Myocyte (in vitro differentiated cells): ENCODE results near the gene SLC66A2. TPM values are rescaled to one million over a fixed set of nuclear protein-coding genes. Genes with fewer than 3 reads are reported as not detected.
A peak's percentile ranks its signal among the peaks of the same experiment; 100 is the strongest.

Experiments
- DNase-seq: peaks from one replicate; pipeline ENCODE4 v3.0.0-alpha.2; 2012; ENCODE audit warnings: low read depth
- total RNA-seq: library from RNA; depleted of rRNA; stranded (reverse); fragments of >200 nt; gene quantifications from 2 replicates; pipeline ENCODE4 v1.2.3, GENCODE V29; 2014

The SLC66A2 gene
- total RNA-seq, 1 donor from 2014 or later: 51.4 TPM

DNA sequence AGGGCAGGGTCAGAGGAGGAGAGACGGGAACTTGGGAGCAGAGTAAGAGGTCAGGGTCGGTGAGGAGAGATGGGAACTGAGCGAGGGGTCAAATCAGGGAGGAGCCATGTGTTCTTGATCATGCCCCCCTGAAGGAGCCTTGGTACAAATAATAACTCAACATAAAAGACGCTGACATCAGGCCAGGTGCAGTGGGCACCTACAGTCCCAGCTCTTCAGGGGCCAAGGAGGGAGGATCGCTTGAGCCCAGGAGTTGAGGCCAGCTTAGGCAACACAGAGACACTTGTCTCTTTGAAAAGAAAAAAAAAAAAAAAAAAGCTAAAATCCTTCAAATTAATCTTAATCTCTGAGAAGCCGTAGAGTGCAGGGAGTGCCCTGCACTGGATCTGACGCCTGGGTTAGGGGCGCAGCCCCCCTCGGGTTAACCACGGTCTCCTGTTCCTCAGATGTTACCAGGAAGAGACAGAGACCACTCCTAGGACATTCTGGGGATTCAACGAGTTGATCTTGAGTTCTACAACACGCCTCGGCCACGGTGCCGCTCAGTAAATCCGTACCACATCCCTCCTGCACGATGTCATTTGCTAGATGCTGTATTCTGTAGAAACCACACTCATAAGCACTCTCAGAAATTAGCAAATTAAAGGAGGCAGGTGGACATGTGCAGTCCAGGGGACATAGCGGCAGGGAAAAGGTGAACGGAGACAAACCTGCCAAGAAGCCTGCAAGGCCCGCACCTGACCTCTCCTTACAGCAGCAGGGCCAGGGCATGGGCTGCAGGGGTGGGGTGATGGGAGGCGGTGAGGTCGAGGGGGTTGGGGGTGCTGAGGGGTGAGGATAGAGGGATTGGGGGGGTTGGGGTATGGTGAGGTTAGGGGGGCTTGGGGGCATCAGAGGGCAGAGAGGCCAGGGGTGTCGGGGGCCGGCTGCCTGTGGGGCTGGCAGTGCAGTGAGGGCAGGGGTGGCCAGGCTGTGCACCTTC lies 29.2 kb downstream of the SLC66A2 start:
- no peak for DNase-seq

DNA sequence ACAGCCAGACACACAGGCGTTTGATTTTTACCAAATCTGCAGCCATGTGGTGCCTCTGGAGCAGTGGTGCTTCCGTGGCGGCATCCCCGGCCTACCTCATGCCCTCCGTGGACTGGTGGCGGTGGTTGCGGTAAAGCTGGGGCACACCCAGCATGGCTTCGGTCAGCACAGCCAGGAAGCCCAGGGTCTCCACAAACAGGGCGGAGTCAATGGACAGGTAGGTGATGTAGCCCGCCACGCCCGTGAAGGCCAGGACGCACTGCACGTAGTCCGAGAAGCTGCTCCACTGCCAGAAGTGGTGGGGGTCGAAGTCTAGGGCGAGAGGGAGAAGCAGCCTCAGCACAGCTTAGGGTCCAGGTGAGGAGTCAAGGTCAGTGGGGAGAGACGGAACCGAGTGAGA lies 32.4 kb downstream of the SLC66A2 start:
- DNase-seq: no peak

DNA sequence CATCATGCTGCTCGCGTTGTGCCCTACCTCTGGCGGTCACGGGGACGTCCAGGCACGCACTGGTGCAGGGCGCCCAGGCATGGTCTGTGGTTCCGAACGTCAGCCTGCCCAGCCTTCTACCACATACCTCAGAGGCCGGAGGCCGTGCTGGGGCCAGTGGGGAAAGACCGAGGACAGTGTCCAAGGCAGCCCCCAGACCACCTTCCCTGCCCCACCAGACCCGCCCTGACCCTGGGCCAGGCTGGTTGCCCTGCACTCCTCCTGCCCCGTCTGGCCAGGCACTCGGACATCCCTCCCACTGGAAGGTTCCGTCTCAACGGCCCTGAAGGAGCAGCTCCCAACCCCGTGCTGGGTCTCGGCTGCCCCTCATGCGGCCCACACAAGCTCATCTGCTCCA lies 32.8 kb downstream of the SLC66A2 start:
- DNase-seq: no peak

DNA sequence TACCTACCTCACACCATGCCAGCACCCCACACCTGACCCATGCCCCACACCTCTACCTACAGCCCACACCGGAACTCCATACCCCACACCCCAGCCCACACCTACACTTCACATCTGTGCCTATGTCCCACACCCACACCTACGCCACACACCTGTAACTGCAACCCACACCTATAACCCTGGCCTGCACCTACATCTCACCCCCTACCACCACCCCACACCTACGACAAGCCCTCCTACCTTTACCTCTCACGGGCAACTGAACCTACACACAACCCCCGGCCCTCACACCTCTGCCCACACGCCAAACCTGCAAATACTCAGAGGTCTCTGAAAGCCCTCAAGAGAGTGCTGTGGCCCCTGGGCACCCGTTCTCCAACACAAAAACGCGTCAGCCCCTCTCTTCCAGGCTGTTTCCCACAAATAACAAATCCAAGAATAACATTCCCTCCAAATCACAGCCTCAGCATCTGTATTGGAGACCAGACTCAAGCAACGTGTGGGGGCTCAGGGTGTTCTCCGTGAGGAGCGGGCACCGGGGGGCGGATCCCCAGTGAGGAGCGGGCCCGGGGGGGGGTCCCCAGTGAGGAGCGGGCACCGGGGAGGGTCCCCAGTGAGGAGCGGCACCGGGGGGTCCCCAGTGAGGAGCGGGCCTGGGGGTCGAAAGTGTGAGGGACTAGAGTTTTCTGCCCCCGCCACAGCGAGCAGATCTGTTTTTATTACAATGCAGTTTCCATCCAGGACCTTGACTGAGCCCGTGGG lies 33.4 kb downstream of the SLC66A2 start:
- DNase-seq: no peak

DNA sequence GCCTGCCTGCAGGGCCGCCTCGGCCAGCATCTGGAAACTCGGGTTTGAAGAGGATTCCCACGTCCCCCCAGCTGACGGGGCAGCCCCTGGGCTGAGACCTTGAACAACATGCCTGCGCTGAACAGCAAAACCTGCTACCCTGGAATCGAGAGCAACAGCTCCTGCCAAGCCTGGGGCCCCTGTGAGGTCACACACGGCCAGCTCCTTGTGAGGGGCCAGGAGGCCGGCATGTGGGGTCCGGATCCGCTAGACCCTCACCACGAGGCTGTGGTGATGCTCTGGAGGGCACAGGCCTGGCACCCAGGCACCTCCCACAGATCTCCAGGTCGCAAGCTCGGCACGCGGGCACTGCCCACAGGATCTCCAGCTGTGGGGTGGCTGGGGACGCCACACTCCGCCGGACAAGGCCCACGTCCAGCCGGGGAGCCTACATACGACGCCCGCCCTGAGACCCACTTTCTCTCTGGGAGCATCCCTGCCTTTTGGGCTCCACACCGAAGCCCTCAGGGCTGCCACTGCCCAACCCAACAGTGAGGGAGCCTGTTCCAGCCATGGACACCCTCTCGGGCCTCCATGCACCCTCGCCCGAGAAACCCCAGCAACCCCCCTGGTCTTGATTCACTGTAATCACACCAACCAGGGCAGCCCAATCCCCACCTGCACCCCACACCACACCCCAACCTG lies 34.1 kb downstream of the SLC66A2 start:
- no peak for DNase-seq

DNA sequence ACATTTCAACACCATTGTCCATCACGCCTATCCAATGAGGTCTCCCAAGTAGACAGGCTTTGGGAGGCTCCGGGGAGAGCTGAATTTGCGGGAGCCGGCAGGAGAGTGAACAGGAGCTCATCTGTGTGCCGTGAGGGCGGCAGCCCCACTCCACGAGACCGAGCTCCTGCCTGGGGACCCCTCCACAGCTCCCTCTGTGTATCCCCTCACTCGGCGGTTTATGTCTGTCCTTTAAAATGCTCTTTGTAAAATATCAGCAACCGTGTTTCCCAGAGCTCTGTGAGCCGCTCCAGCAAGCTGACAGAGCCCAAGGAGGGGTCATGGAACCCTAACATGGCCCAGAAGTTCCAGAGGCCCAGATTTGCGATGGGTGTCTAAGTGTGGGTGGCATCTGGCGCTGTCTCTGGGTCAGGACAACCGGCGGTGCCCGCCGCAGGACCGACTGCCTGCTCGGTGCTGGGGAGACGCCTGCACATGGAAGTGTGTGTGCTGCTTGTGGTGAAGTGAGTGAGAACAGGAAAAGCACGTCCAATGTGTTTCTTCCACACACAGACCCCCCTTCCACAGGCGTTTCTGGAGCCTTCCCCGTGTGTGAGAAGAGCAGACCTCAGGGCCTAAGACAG lies 34.8 kb downstream of the SLC66A2 start:
- DNase-seq: no peak

DNA sequence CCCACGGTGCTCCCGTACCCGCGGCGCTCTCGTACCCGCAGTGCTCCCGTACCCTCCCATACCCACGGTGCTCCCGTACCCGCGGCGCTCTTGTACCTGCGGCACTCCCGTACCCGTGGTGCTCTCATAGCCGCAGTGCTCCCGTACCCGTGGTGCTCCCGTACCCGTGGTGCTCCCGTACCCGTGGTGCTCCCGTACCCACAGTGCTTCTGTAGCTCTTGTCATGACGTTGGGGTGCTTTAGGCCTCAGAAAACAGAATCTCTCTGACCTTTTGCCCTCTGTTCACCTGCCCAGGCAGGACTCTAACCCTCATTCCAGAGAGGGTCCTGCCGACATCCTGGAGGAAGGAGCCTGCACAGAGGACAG lies 35.3 kb downstream of the SLC66A2 start:
- DNase-seq: no peak

DNA sequence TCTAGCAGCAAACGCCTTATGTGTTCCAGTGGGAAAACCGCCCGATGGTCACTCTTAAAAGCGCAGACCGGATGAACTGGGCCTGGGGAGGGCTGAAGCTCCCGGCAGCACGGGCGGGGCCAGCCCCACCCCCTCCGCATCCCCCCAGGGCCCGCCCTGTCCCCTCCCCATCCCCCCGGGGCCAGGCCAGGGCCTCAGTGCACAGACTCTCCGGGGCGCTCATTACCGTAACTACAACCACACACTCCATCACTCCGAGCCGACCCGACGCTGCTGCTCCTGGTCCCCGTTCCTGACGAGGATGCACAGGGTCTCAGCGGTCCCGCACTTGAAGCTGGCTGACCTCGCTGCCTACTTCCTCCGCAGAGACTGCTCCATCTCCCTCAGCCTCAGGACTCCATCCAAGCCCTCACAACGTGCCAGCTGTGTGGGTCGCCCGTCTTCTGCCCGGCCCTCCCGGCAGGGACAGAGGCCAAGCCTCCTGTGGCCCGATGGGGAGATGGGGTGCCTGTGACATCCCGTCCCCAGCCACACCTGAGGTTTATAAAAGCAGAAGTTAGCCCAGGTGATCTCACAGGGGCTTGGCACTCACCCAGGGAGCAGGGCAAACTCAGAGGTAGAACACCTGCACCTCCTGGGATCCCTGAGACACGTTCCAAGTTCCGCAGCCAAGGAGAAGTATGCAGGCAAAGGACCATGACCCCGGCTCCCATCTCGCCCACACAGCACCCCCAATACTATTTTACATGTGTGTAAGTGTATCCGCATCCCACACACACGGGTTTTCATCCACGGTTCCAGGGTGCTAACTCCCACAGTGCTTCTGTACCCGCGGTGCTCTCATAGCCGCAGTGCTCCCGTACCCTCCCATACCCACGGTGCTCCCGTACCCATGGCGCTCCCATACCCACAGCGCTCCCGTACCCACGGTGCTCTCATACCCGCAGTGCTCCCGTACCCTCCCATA lies 36.0 kb downstream of the SLC66A2 start:
- DNase-seq: no peak

DNA sequence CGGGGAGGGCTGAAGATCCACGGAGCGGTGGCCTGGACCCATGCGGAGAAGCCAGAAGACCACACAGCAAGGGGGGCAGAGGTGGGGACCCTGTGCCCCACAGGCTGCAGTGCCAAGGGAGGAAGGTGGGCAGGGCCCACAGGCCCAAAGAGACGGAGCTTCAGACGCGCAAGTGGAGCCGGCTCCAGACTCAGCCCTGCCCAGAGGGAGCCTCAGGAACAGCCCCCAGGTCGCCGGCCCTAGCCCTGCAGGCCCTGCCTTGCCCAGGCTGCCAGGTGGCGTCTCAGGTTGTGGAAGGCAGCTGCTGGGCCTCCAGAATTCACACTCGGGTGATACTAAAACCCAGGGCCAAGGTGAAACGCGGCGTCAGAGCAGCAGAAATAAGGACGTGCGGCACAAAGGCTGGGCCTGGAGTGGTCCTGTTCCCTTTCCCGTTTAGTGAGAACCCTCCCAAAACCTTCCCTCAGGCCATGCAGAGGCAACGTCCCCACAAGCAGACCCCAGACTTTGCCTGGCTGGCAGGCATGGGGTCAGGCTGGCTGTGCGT lies 36.8 kb downstream of the SLC66A2 start:
- DNase-seq: no peak

DNA sequence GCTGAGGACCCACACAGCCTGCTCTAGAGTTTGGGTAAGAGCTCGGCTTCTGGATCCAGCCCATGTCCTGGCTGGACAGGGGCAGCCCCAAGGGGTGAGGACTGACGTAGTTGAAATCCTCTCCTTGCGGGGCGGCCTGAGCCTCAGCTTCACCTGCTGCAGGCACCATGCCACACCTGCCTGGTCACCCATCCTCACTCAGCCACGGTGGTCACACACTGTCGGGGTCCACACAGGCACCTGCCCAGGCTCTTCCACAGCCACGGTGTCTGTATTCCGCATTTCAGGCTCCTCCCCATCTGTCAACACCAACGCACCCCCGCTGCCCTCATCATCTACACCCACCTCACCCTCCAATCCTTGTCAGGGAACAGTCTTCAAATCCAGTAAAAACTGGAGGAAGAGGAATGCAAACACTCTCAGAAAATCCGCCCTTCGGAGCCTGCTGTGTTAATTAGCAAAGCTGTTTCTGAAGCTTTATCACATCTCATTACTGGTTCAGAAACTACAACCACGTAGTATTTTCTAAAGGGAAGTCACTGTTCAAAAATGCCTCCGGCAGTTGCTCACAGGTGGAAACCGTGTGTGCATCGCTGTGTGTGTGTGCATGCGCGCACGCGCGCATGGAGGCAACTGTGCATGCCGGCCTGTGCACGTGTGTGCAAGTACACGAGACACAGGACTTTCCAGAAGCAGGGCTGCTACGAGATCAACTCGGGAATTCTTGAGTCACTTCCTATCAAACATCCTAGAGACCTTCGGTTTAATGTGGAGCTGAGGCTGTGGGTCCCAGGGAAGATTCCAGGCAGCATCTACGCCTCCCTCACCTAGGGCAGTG lies 38.2 kb downstream of the SLC66A2 start:
- DNase-seq: no peak

DNA sequence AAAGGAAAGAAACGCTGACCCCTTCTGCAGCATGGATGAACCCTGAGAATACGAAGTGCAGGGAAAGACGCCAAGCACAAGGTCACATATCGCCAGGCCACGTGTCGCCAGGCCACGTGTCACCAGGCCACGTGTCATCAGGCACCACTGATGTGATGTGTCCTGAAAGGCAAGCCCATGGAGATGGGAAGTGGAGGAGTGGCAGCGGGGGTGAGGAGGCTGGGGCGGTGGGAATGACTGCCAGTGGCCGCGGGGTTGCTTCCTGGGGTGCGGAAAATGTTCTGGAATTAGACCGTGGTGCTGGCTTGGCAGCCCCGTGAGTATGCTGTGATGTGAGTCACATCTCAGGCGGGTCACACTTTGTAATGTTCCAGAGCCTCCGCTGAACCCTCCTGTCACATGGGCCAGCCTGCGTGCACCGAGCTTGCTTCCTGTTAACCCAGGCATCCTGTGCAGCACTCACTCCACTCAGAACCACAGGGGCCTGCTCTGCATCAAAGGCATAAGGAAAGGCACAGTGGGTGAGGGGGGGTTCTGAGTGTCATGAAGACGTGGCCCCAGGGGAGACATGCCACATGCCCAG lies 39.0 kb downstream of the SLC66A2 start:
- DNase-seq: peak; percentile 55

DNA sequence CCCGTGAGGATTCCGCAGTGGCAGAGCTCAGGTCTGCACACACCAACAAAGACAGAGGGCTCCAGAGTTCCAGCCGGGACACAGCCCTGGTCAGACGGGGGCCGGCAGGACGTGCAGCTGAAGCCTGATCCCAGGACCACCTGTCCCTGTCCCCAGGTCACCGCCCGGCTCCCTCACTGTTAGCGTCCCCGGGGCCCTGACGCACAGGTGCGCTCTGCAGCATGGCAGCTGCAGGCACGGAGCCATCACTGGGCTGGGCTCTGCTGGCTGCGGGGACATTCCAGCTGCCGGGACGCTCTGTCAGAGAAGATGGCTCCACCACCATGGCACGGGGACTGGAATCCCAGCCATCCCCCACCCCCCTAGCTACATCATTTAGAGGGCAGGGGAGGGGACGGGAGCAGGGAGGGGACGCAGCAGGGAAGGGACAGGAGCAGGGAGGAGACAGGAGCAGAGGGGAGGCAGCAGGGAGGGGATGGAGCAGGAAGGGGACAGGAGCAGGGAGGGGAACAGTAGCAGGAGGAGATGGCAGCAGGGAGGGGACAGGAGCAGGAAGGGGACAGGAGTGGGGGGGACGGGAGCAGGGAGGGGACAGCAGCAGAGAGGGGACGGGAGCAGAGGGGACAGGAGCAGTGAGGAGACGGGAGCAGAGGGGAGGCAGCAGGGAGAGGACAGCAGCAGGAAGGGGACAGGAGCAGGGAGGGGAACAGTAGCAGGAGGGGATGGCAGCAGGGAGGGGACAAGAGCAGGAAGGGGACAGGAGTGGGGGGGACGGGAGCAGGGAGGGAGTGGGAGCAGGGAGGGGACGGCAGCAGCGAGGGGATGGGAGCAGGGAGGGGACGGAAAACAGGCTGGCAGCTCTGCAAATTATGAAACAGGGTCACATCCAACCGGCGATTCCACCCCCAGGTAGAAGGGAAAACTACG lies 39.8 kb downstream of the SLC66A2 start:
- DNase-seq: peak; percentile 40

DNA sequence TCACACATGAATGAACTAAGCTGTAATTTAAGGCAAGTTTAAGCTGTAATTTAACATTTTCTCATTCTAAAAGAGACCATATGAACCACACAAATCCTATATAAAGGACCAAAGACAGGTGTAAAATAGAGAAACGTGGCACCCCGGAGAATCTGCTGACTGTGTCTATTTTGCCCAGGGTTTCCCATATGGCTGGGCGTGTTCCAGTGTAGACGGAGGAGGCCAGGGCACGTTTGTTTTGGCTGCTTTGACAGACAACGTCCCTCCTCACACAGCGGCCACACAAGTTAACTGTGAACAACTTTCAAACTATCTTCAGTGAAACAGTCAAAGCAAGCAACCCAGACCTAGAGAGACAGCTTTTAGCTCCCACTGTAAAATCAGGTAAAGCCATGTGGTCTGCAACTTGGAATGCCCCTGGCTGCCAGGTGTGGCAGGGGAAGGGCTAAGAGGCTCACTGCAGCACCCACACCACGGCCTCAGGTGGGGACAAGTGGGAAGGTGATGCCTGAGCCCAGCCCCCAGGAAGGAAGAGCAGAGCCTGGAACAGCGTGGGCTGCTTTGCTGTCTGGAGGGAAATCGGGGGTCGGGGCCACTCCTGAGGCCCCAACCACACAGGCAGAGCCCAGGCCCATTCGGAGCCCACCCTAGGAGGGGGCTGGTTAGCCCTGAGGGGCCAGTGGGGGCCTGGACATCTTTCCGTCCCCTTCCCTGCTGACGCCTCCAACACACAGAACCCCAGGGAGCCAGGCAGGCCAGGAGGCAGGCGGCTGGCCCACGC lies 40.7 kb downstream of the SLC66A2 start:
- DNase-seq: no peak

DNA sequence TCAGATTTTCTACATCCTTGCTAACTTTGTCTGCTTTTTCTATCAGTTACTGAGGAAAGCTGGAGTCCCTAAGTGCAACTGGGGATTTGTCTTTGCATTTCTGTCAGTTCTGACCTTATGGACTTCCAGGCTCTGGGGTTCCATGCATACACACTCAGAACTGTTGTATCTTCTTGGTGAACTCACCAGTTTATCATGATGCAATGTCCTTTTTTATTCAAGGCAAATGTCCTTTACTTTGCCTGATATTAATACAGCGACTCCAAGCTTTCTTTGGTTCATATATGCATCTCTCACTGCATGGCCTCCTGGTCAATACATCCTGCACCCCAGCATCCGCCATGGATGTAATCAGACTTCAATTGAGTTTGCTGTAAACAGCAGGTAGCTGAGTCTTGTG lies 44.7 kb downstream of the SLC66A2 start:
- no peak for DNase-seq

DNA sequence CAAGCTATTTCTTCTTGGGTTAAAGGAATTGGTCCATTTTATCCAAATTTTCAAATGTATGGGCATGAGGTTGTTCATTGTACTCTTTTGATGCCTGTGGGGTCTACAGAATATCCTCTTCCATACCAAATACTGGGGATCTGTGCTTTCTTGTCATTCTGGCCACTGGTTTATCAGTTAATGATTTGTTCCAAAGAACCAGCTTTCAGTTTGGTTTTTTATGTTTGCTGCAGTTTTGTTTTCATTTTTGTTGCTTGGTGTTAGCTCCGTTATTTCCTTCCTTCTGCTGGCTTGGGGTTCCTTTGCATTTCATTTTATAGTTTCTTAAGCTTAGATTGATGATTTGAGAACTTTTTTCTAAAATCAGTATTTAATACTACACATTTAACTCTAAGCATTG lies 45.5 kb downstream of the SLC66A2 start:
- no peak for DNase-seq

DNA sequence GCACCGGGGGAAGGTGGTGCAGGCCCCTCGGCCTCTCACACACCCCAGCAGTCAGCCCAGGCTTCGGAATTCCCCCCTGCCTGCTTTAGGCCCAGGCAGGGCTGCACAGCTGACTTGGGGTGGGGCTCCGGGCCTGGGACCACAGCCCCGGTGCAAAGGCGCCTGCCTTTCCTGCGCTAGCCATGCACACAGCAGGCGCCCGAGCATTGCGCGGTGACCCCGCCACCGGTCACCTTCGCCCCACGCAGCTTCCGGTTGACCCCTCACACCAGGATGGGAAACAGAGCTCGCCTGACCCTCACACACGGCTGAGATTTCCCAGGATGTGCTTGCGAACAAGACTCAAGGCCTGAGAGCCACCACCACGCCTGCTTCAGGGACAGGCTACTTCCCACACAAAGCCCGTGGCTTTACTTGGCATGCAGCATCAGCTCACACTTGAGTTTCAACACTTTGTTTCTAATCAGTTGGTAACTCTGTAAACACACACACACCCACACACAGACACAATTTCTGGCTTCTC lies 46.0 kb downstream of the SLC66A2 start:
- no peak for DNase-seq
